ENCODE measurements around the gene IPO9. TPM values are rescaled to one million over a fixed set of nuclear protein-coding genes. Genes with fewer than 3 reads are reported as not detected.

IPO9 gene
- total RNA-seq, 2 donors from 2014 or later: 10.7 to 15.6 TPM

- H3K27ac ChIP-seq: no peak overlapping the region
- no peaks in the 10 kb centered on the region for H3K9me3 ChIP-seq
- no peak for TF ChIP-seq CTCF (IDR thresholded peaks at IDR 0.05)
- no peak overlapping the region for H3K4me3 ChIP-seq
- H3K36me3 ChIP-seq: no peaks in the 10 kb centered on the region
- H3K27me3 ChIP-seq: no peaks in the 10 kb centered on the region
- DNase-seq (ENCODE audit: low spot score): no peak
- H3K4me1 ChIP-seq: peaks cover 0 to 1% of the 10 kb centered on the region in 2 donors
These were observed 96.3 kb downstream of the IPO9 start for GRCh38 chr1:201925301-201925567.

DNA sequence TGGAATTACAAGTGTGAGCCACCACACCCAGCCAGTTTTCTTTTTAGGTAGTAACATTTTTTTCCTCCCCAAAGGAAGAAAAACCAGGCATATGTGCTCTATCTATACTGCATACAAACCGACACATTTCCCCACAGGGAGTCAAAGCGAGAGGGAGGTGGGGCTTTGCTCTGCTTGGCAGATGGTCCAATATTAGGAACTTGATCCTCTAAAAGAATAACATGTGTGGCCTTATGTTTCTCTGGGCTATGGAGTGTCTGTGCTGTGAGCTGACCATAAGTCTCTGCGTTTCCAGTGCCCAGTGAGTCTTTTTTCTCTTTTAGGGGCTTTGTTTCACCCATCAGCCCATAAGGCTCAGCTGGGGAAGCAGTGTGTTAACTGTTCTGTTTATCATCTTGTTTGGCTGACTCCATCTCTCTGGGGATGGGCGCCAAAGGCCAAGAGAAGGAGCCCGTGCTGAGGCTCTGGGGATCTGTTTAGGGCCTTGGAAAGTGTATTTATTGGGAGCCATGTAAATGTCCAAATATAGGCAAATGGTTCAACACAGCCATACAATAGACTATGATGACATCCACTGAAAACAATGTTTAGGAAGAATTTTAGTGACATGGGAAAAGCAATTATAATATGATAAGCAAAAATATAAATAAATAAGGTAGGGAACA lies 97.2 kb downstream of the IPO9 start:
- Histone ChIP-seq H3K36me3 (peaks cover 9% of the 10 kb centered on the region), H3K4me1 (no peaks in the 10 kb centered on the region), H3K4me3 (no peak overlapping the region), H3K27me3 (no peaks in the 10 kb centered on the region), H3K27ac (peak overlapping the region in 1 of 2 donors; percentile 11), H3K9me3 (no peaks in the 10 kb centered on the region)
- no peak for TF ChIP-seq CTCF (IDR thresholded peaks at IDR 0.05)
- no peak for DNase-seq (ENCODE audit: low spot score)

- no peak for TF ChIP-seq CTCF (IDR thresholded peaks at IDR 0.05)
- H3K9me3 ChIP-seq: no peaks in the 10 kb centered on the region
- H3K4me3 ChIP-seq: no peak overlapping the region
- H3K36me3 ChIP-seq: peaks cover 9% of the 10 kb centered on the region
- H3K27me3 ChIP-seq: no peaks in the 10 kb centered on the region
- H3K4me1 ChIP-seq: no peaks in the 10 kb centered on the region
- no peak overlapping the region for H3K27ac ChIP-seq
- no peak for DNase-seq (ENCODE audit: low spot score)
These were observed 99.3 kb downstream of the IPO9 start for GRCh38 chr1:201928266-201928665.

DNA sequence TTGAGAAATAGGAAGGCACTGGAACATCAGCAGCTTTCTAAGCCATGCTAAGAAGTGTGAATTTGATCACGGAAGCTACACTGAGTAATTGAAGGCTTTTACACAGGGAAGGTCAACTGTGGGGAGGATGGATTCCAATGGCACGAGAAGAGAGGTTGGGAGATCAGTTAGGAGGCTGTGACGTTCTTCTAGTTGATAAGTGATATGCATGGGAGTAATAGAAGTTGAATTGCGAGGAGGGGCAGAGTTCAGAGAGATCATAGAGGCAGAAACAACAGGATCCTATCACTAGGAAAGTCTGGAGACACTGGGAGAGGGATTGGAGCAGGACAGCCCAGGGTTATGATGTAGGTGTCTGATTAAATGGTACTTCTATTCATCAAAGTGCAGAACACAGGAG lies 101.2 kb downstream of the IPO9 start:
- Histone ChIP-seq H3K4me1 (no peaks in the 10 kb centered on the region), H3K36me3 (peaks cover 9% of the 10 kb centered on the region), H3K27ac (no peak overlapping the region), H3K27me3 (no peaks in the 10 kb centered on the region), H3K9me3 (no peaks in the 10 kb centered on the region), H3K4me3 (no peak overlapping the region)
- no peak for DNase-seq (ENCODE audit: low spot score)
- TF ChIP-seq CTCF (IDR thresholded peaks at IDR 0.05): no peak

DNA sequence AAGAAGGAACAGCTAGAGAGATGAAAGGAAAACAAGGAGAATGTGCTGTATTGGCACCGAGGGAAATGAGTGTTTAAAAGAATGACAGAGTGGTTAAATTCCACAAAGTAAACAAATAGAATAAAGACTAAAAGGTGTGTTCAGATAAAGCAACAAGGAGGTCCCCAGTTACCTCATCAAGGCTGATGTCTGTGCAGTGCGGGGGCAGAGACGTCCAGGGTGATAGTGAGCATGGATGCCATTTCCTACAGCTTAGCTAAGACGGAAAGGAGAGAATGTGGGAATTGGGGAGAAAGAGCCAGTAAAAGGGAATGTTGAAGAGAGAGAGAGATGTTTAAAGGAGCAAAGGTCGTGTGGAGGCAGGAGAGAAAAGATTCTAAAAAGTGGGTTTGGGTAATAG lies 101.8 kb downstream of the IPO9 start:
- no peaks in the 10 kb centered on the region for H3K9me3 ChIP-seq
- no peaks in the 10 kb centered on the region for H3K27me3 ChIP-seq
- no peak for DNase-seq (ENCODE audit: low spot score)
- H3K4me1 ChIP-seq: no peaks in the 10 kb centered on the region
- H3K4me3 ChIP-seq: no peak overlapping the region
- TF ChIP-seq CTCF (IDR thresholded peaks at IDR 0.05): no peak
- H3K36me3 ChIP-seq: peaks cover 9% of the 10 kb centered on the region
- H3K27ac ChIP-seq: no peak overlapping the region

MicroRNAs encoded within 50 kb of the gene (microRNA counts, 767-probe panel; counts per million panel counts)
- 0 to 31.0 counts per million in 2 donors for microRNA hsa-miR-1231

Small RNA genes within 50 kb of the gene (microRNA-seq; reads per million reads assigned to microRNA genes)
- gene MIR1231 (ENCODE audit: borderline number of aligned reads in 2 of 2, borderline replicate concordance in 1 of 2): 0 to 0.71 reads per million in 2 donors
- gene MIR6739 (ENCODE audit: borderline number of aligned reads in 2 of 2, borderline replicate concordance in 1 of 2): 0 to 0.71 reads per million in 2 donors

Other genes with a start within 250 kb of the IPO9 start
- 100 to 1,000 TPM in 1 of 2 donors, 10 to 100 TPM in 1; 74.2 to 176 TPM for gene SHISA4, start 59.7 kb downstream of the IPO9 start, total RNA-seq
- 10 to 100 TPM; 31.4 to 42.2 TPM for gene LMOD1, start 117.4 kb downstream of the IPO9 start, total RNA-seq
- 10 to 100 TPM; 42.7 to 59.1 TPM for gene TIMM17A, start 126.3 kb downstream of the IPO9 start, total RNA-seq
- 10 to 100 TPM; 22.4 to 26.1 TPM for gene RNPEP, start 153.5 kb downstream of the IPO9 start, total RNA-seq
- gene ELF3, start 181.4 kb downstream of the IPO9 start, total RNA-seq: 1 to 10 TPM in 1 of 2 donors, not detected in 1; 1.7 TPM